Right atrium auricular region (tissue), 2 donors: ENCODE measurements around the gene GLI3. TPM values are rescaled to one million over a fixed set of nuclear protein-coding genes. Genes with fewer than 3 reads are reported as not detected.

Experiments
- DNase-seq: peaks from one replicate; pipeline ENCODE4 v3.0.0-alpha.2; 2019; ENCODE audit warnings: low spot score
- H3K27ac ChIP-seq, 2 donors: fragments of 200-600 bp; sonication (generic); 1 replicate in 1 of 2; 2 replicates in 1 of 2; pipeline ENCODE4 v1.5.1; 2016 to 2019
- H3K27me3 ChIP-seq, 2 donors: fragments of 200-600 bp; sonication (generic); one replicate each; pipeline versions ENCODE4 v1.5.1 to v1.6.0; 2017 to 2019
- H3K36me3 ChIP-seq: fragments of 200-600 bp; sonication (generic); one replicate; pipeline ENCODE4 v1.5.1; 2016
- H3K4me1 ChIP-seq, 2 donors: fragments of 200-600 bp; sonication (generic); one replicate each; pipeline versions ENCODE4 v1.5.1 to v1.6.0; 2017 to 2019
- H3K4me3 ChIP-seq, 2 donors: fragments of 200-600 bp; sonication (generic); 1 replicate in 1 of 2; 2 replicates in 1 of 2; pipeline ENCODE4 v1.5.1; 2017 to 2019; ENCODE audit warnings: mild to moderate bottlenecking in 1 of 2, moderate library complexity in 1 of 2
- H3K9me3 ChIP-seq, 2 donors: fragments of 200-600 bp; sonication (generic); one replicate each; pipeline ENCODE4 v1.5.1; 2019
- total RNA-seq, 2 donors: library from RNA; depleted of rRNA; stranded (reverse); fragments of >200 nt; gene quantifications; one replicate each; pipeline ENCODE4 v1.1.0, GENCODE V29; 2016
- TF ChIP-seq, protein P1 (sequence below), 2 donors: fragments of 200-600 bp; sonication (generic); IDR thresholded peaks; one replicate each; pipeline ENCODE4 v1.5.1; 2019; ENCODE audit warnings: antibody characterized with exemption in 2 of 2

GLI3 gene
- total RNA-seq, 2 donors from 2014 or later = 1.5 to 2.0 TPM

DNA sequence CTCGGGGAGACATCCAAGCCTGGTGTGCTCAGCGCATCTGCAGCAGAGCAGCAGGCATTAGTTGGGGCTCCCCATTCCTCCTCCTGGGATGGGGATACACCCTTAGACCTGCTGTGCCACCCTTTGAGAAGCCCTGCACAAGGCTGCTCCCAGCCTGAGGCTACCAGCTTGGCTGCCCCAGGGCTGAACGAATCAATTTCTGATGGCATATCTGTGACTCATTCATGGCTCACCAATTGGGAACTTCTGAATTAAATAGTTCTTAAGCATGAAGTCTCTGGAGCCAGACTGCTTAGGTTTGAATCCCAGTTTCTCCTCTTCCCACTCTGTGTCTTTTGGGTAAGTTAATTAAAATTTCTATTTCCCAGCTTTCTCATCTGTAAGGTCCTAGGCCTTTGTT lies 16.3 kb upstream of the GLI3 start:
- no peaks in the 10 kb centered on the region for H3K9me3 ChIP-seq
- H3K36me3 ChIP-seq = no peaks in the 10 kb centered on the region
- DNase-seq = no peak
- H3K27ac ChIP-seq = no peak overlapping the region
- no peak overlapping the region for H3K4me3 ChIP-seq
- H3K27me3 ChIP-seq = no peaks in the 10 kb centered on the region
- TF ChIP-seq, protein P1, sequence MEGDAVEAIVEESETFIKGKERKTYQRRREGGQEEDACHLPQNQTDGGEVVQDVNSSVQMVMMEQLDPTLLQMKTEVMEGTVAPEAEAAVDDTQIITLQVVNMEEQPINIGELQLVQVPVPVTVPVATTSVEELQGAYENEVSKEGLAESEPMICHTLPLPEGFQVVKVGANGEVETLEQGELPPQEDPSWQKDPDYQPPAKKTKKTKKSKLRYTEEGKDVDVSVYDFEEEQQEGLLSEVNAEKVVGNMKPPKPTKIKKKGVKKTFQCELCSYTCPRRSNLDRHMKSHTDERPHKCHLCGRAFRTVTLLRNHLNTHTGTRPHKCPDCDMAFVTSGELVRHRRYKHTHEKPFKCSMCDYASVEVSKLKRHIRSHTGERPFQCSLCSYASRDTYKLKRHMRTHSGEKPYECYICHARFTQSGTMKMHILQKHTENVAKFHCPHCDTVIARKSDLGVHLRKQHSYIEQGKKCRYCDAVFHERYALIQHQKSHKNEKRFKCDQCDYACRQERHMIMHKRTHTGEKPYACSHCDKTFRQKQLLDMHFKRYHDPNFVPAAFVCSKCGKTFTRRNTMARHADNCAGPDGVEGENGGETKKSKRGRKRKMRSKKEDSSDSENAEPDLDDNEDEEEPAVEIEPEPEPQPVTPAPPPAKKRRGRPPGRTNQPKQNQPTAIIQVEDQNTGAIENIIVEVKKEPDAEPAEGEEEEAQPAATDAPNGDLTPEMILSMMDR (IDR thresholded peaks at IDR 0.05) = no peak
- H3K4me1 ChIP-seq = no peaks in the 10 kb centered on the region

DNA sequence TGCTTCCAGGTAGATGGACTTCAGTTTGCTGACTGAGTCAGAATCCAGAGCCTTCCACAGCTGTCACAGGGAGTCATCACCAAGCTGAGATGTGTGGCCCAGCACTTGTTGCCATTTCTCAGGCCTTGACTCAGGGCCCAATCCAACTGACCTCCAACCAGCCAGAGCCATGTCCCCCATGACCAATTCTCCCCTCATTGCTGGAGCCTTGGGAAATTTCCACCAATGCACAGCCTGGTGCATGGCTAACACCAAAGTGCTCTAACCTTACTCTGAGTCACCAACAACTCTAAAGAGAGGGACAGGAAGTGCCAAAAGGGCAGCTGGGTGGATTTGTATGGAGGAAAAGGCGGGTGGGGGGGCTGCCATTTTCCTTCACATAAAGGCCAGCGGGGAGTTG lies 13.4 kb upstream of the GLI3 start:
- Histone ChIP-seq H3K27me3 (no peaks in the 10 kb centered on the region), H3K4me1 (no peaks in the 10 kb centered on the region), H3K27ac (no peak overlapping the region), H3K9me3 (no peaks in the 10 kb centered on the region), H3K4me3 (no peak overlapping the region), H3K36me3 (no peaks in the 10 kb centered on the region)
- TF ChIP-seq, protein P1 (IDR thresholded peaks at IDR 0.05) = no peak
- DNase-seq = no peak

DNA sequence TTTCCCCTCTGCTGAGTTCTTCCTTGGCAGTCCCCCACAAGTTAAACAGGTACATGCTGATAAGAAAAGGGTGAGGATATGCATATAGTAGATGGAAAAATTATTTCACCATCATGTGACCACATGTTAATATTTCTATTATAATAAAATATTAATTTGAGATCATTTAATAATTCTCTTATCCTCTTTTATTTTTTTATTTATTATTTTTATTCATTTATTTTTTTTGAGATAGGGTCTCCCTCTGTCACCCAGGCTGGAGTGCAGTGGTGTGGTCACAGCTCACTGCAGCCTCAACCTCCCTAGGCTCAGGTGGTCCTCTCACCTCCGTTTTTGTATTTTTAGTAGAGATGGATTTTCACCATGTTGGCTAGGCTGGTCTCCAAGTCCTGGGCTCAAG lies 11.6 kb upstream of the GLI3 start:
- no peaks in the 10 kb centered on the region for H3K9me3 ChIP-seq
- no peak for DNase-seq
- no peaks in the 10 kb centered on the region for H3K4me1 ChIP-seq
- TF ChIP-seq, protein P1 (IDR thresholded peaks at IDR 0.05) = no peak
- H3K36me3 ChIP-seq = no peaks in the 10 kb centered on the region
- H3K27ac ChIP-seq = no peak overlapping the region
- no peak overlapping the region for H3K4me3 ChIP-seq
- no peaks in the 10 kb centered on the region for H3K27me3 ChIP-seq

DNA sequence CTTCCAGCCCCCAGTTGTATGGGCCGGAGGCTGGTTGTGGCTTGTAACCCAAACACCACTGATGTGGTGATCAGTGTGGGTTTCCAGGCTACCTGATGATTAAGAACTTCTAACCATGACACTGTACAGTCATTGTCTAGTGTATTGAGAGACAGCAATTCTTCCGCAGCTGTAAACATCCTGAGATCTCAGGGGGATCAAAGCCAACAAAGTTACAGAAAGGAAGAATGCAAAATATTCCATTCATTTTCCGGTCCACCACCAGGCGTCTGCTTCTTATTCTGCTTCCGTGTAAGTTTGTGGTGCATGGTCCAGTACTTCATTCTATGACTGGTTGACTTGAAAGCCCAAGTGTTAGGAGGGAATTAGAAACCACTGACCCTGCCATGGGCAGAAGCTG lies 10.3 kb upstream of the GLI3 start:
- H3K9me3 ChIP-seq = no peaks in the 10 kb centered on the region
- no peak overlapping the region for H3K27ac ChIP-seq
- H3K36me3 ChIP-seq = no peaks in the 10 kb centered on the region
- no peaks in the 10 kb centered on the region for H3K4me1 ChIP-seq
- TF ChIP-seq, protein P1 (IDR thresholded peaks at IDR 0.05) = no peak
- H3K27me3 ChIP-seq = no peaks in the 10 kb centered on the region
- DNase-seq = no peak
- H3K4me3 ChIP-seq = no peak overlapping the region

DNA sequence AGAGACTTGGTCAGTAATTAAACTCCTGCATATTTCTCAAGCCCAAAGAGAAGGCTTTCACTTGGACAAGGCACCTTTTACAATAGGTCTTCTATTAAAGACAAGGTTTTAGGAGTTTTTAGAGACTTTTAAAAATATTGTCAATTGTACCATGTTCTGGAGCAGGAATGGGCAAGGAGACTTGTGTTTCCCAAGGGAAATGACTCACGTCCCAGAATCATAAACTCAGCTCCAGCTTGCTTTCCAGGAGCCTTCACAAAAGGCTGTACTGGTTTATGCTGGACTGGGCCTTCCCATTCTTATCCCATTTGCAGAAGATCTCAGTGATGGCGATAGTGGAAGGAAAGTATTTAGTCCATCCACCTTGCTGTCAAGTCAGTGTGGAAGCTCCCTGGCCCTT lies 7.8 kb upstream of the GLI3 start:
- no peaks in the 10 kb centered on the region for H3K9me3 ChIP-seq
- DNase-seq = no peak
- TF ChIP-seq, protein P1 (IDR thresholded peaks at IDR 0.05) = no peak
- no peaks in the 10 kb centered on the region for H3K27me3 ChIP-seq
- no peaks in the 10 kb centered on the region for H3K36me3 ChIP-seq
- no peak overlapping the region for H3K27ac ChIP-seq
- H3K4me1 ChIP-seq = no peaks in the 10 kb centered on the region
- H3K4me3 ChIP-seq = no peak overlapping the region

DNA sequence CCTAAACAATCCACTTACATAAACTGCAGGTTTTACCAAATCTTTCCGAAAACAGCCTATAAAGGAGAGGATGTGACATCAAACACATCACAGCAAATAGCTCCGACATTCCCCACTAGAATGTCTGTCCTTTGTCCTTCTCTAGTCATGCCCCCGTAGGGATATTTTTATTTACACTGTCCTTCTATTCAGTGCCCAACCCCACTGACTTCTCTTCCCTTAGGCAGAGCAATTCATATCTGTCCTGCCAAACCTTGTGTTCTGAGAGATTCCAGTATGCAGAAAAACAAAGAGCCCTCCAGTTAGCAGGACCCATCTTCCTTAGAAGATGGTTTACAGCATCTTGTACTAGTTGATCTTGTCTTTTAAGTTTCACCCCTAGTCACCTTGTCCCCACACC lies 5.4 kb upstream of the GLI3 start:
- TF ChIP-seq, protein P1 (IDR thresholded peaks at IDR 0.05) = no peak
- no peak overlapping the region for H3K27ac ChIP-seq
- DNase-seq = no peak

More for the DNA sequence above, 5.4 kb upstream of the GLI3 start:
- no peaks in the 10 kb centered on the region for H3K27me3 ChIP-seq
- H3K4me1 ChIP-seq = no peaks in the 10 kb centered on the region
- H3K4me3 ChIP-seq = no peak overlapping the region
- H3K9me3 ChIP-seq = no peaks in the 10 kb centered on the region
- no peaks in the 10 kb centered on the region for H3K36me3 ChIP-seq
